Testis (tissue), 3 donors: ENCODE data around the gene C22orf23. TPM values are rescaled to one million over a fixed set of nuclear protein-coding genes. Genes with fewer than 3 reads are reported as not detected.

Experiments used
- DNase-seq: peaks from one replicate; pipeline ENCODE4 v3.0.0-alpha.2; 2019
- H3K27ac ChIP-seq, 2 donors: fragments of 200-600 bp; sonication (generic); one replicate each; pipeline ENCODE4 v1.5.1; 2019
- H3K27me3 ChIP-seq: fragments of 200-600 bp; sonication (generic); one replicate; pipeline ENCODE4 v1.5.1; 2019
- H3K36me3 ChIP-seq: fragments of 200-600 bp; sonication (generic); one replicate; pipeline ENCODE4 v1.5.1; 2017; ENCODE audit warnings: low read depth; ENCODE audit errors: missing control alignments
- H3K4me1 ChIP-seq: fragments of 200-600 bp; sonication (generic); one replicate; pipeline ENCODE4 v1.5.1; 2019
- H3K4me3 ChIP-seq, 2 donors: fragments of 200-600 bp; sonication (generic); one replicate each; pipeline ENCODE4 v1.5.1; 2017 to 2019
- H3K9me3 ChIP-seq: fragments of 200-600 bp; sonication (generic); one replicate; pipeline ENCODE4 v1.5.1; 2017
- POLR2A ChIP-seq: fragments of 450-650 bp; IDR thresholded peaks from one replicate; pipeline ENCODE4 v1.6.1; 2017; ENCODE audit warnings: antibody characterized with exemption, mild to moderate bottlenecking, moderate library complexity
- WGBS, 2 donors: methylation state at CpG; one replicate each; pipeline ENCODE4 v1.1.5; 2018; 5-methylcytosine and 5-hydroxymethylcytosine counted together
- intact Hi-C: fragments of 100-400 bp; cut with DNase I; formaldehyde crosslinking; loops from one replicate; pipeline ENCODE4 v1.15.1; 2023; ENCODE audit warnings: low total_unique reads
- polyA plus RNA-seq: library from polyadenylated mRNA; stranded (reverse); fragments of 350-450 nt; fragmentation: Illumina TruSeq; extraction: RNeasy Lipid Tissue Mini Kit (QIAGEN cat#74804); gene quantifications from one replicate; pipeline ENCODE4 v1.2.3, GENCODE V29; 2014; ENCODE audit warnings: low read depth, low replicate concordance; ENCODE audit not compliant: insufficient read depth
- total RNA-seq, 2 donors: library from RNA; depleted of rRNA; stranded (reverse); fragments of >200 nt; gene quantifications; one replicate each; pipeline ENCODE4 v1.2.3, GENCODE V29; 2016
- TF ChIP-seq, protein P1 (sequence below), 3 experiments: fragments of 450-650 bp in 2 of 3; fragments of 200-600 bp in 1 of 3; sonication (generic) in 1 of 3; IDR thresholded peaks; one replicate each; pipeline ENCODE4 v1.5.1; 2016 to 2019; ENCODE audit warnings: antibody characterized with exemption in 3 of 3, mild to moderate bottlenecking in 2 of 3, moderate library complexity in 1 of 3

The C22orf23 gene
- total and polyA plus RNA-seq, 3 donors from 2014 or later = 50.9 to 241 (median 70.9) TPM

DNA sequence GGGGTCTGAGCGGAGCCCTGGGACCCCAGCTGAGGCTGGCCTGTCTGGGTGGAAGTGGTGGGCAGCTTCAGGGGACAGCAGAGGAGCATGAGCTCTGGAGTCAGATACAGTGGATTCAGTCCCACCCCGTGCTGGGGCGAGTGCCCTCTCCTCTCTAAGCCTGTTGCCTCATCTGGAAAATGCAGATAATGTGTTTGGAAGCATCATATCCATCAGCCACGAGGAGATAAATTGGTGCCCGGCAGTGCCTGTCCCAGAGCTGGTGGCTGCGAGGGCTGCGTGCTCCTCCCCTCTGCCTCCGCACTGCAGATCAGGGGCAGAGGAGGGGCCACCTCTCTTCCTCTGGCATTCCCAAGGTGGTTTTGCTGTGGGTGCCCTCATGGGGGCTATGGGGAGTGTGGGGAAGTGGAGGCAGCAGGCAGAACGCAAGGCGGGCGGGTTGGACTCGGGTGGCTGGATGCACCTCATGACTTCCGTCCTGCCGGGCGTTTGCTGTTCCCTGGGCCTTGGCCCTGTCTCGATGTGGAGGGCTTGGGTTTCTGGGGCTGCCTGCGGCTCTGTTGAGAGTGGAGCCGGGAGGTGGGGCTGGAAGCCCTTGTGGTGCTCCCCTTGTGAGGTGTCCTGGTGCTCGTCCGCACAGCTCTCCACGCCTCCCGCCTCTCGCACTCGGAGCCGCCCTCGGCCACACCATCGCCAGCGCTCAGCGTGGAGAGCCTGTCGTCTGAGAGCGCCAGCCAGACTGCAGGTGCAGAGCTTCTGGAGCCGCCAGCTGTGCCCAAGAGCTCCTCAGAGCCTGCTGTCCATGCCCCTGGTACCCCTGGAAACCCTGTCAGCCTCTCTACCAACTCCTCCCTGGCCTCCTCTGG, 26.4 kb downstream of the C22orf23 start:
- Histone ChIP-seq H3K27ac (no peak overlapping the region), H3K36me3 (no peaks in the 10 kb centered on the region), H3K4me3 (no peak overlapping the region), H3K9me3 (no peaks in the 10 kb centered on the region), H3K27me3 (no peaks in the 10 kb centered on the region), H3K4me1 (peaks cover 21% of the 10 kb centered on the region)
- DNase-seq = no peak
- 94 to 95% methylated on average over 7 to 32 of the region's 32 CpGs for WGBS, 2 donors
- TF ChIP-seq POLR2A = no peak
- TF ChIP-seq, protein P1, sequence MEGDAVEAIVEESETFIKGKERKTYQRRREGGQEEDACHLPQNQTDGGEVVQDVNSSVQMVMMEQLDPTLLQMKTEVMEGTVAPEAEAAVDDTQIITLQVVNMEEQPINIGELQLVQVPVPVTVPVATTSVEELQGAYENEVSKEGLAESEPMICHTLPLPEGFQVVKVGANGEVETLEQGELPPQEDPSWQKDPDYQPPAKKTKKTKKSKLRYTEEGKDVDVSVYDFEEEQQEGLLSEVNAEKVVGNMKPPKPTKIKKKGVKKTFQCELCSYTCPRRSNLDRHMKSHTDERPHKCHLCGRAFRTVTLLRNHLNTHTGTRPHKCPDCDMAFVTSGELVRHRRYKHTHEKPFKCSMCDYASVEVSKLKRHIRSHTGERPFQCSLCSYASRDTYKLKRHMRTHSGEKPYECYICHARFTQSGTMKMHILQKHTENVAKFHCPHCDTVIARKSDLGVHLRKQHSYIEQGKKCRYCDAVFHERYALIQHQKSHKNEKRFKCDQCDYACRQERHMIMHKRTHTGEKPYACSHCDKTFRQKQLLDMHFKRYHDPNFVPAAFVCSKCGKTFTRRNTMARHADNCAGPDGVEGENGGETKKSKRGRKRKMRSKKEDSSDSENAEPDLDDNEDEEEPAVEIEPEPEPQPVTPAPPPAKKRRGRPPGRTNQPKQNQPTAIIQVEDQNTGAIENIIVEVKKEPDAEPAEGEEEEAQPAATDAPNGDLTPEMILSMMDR (IDR thresholded peaks at IDR 0.05) = no peak
- intact Hi-C loops = no loop called here

DNA sequence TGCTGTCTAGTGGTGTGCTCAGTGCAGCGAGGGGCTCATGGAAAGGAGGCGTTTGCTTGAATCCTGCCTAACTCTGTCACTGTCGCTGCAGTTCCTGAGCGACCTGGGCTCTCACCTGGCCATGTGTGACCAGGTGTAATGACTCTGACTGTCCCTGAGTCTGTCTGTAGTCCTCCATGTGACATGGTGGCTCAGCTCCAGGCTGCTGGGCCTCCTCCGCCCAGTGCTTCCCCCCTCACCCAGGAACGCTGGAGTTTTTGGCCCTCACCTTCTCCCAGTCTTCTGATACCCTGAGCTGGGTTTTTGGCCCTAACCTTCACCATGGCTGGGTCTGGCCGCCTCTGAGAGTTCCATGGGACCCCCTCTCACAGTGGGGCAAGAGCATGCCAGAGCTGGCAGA, 27.0 kb downstream of the C22orf23 start:
- intact Hi-C loops = no loop called here
- DNase-seq = no peak
- 93 to 94% methylated on average over 6 to 7 of the region's 7 CpGs for WGBS, 2 donors
- Histone ChIP-seq H3K4me3 (no peak overlapping the region), H3K27me3 (no peaks in the 10 kb centered on the region), H3K9me3 (no peaks in the 10 kb centered on the region), H3K4me1 (peaks cover 15% of the 10 kb centered on the region), H3K36me3 (no peaks in the 10 kb centered on the region), H3K27ac (no peak overlapping the region)
- no peak for TF ChIP-seq POLR2A
- TF ChIP-seq, protein P1 (IDR thresholded peaks at IDR 0.05) = no peak

DNA sequence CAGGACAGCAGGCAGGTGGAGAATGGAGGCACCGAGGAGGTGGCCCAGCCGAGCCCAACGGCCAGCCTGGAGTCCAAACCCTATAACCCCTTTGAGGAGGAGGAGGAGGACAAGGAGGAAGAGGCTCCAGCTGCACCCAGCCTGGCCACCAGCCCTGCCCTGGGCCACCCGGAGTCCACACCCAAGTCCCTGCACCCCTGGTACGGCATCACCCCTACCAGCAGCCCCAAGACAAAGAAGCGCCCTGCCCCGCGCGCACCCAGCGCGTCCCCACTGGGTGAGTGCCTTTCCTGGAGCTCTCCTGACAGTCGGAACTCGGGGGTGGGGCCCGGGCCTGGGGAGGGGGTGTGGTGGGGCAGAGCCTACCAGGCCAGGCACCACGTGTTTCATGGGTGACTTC, 27.6 kb downstream of the C22orf23 start:
- peaks cover 9% of the 10 kb centered on the region for H3K4me1 ChIP-seq
- 80 to 93% methylated on average over 2 to 15 of the region's 15 CpGs for WGBS, 2 donors
- H3K9me3 ChIP-seq = no peaks in the 10 kb centered on the region
- intact Hi-C loops = no loop called here
- no peak for DNase-seq
- TF ChIP-seq POLR2A = no peak
- TF ChIP-seq, protein P1 (IDR thresholded peaks at IDR 0.05) = no peak
- no peak overlapping the region for H3K4me3 ChIP-seq
- no peaks in the 10 kb centered on the region for H3K27me3 ChIP-seq
- no peaks in the 10 kb centered on the region for H3K36me3 ChIP-seq
- H3K27ac ChIP-seq = no peak overlapping the region

DNA sequence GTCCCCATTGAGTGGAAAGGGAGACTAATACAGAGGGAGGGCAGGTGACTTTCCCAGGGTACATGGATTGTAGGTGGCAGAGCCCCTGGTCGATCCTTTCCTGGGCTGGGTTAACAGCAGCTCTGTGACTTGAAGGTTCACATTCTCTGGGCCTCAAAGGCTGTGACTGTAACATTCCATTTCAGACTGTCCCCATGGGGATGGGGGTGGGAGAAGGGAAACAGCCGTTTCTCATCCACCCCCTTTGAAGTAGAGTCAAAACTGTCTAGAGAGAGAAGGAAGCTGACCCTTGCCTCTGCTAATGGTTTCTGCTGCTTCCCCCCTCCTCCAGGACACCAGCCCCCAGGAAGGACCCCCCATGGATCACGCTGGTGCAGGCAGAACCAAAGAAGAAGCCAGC, 28.1 kb downstream of the C22orf23 start:
- Histone ChIP-seq H3K4me3 (no peak overlapping the region), H3K27ac (no peak overlapping the region), H3K4me1 (peaks cover 8% of the 10 kb centered on the region), H3K9me3 (no peaks in the 10 kb centered on the region), H3K36me3 (no peaks in the 10 kb centered on the region), H3K27me3 (no peaks in the 10 kb centered on the region)
- intact Hi-C loops = no loop called here
- WGBS, 2 donors = 75 to 78% methylated on average over 1 to 3 of the region's 3 CpGs
- no peak for TF ChIP-seq POLR2A
- TF ChIP-seq, protein P1 (IDR thresholded peaks at IDR 0.05) = no peak
- DNase-seq = no peak
